H9 (cell line): Measurements from ENCODE around the gene EPC1. TPM values are rescaled to one million over a fixed set of nuclear protein-coding genes. Genes with fewer than 3 reads are reported as not detected.

Experiments used
- DNase-seq: peaks from one replicate; pipeline ENCODE4 v3.0.0-alpha.2; 2017
- H2AFZ ChIP-seq: one replicate; pipeline ENCODE4 v1.6.1; 2013; ENCODE audit warnings: mild to moderate bottlenecking, low read length, control low read depth, moderate library complexity
- H2AK5ac ChIP-seq: 2 replicates; pipeline ENCODE4 v1.6.1; 2013; ENCODE audit warnings: low read length, control low read depth, mixed read lengths; ENCODE audit not compliant: insufficient read length
- H2BK120ac ChIP-seq: one replicate; pipeline ENCODE4 v1.6.1; 2013; ENCODE audit warnings: low read depth, mild to moderate bottlenecking, low read length, control low read depth, inconsistent platforms; ENCODE audit not compliant: poor library complexity, severe bottlenecking
- H2BK12ac ChIP-seq: 2 replicates; pipeline ENCODE4 v1.6.1; 2013; ENCODE audit warnings: low read length, control low read depth, mixed read lengths, low read depth; ENCODE audit not compliant: insufficient read length
- H2BK15ac ChIP-seq: 2 replicates; pipeline ENCODE4 v1.6.1; 2013; ENCODE audit warnings: low read depth, low read length, control low read depth
- H2BK20ac ChIP-seq: one replicate; pipeline ENCODE4 v1.6.1; 2013; ENCODE audit warnings: low read depth, mild to moderate bottlenecking, low read length, control low read depth, inconsistent platforms; ENCODE audit not compliant: poor library complexity, severe bottlenecking
- H2BK5ac ChIP-seq: 2 replicates; pipeline ENCODE4 v1.6.1; 2013; ENCODE audit warnings: low read length, control low read depth, mixed read lengths; ENCODE audit not compliant: insufficient read length
- H3K14ac ChIP-seq: 2 replicates; pipeline ENCODE4 v1.6.1; 2013; ENCODE audit warnings: low read length, control low read depth; ENCODE audit not compliant: insufficient read depth
- H3K18ac ChIP-seq: 2 replicates; pipeline ENCODE4 v1.6.1; 2013; ENCODE audit warnings: low read depth, mild to moderate bottlenecking, mixed read lengths, low read length, control low read depth; ENCODE audit not compliant: insufficient read length
- H3K23ac ChIP-seq: 2 replicates; pipeline ENCODE4 v1.6.1; 2013; ENCODE audit warnings: low read length, control low read depth, mixed read lengths, low read depth; ENCODE audit not compliant: insufficient read length
- H3K23me2 ChIP-seq: 2 replicates; pipeline ENCODE4 v1.6.1; 2013; ENCODE audit warnings: low read depth, mild to moderate bottlenecking, mixed read lengths, low read length, control low read depth; ENCODE audit not compliant: insufficient read length, poor library complexity, severe bottlenecking
- H3K27ac ChIP-seq: 2 replicates; pipeline ENCODE4 v1.5.1; 2013; ENCODE audit warnings: low read length, control low read depth, mixed read lengths, low read depth; ENCODE audit not compliant: insufficient read length
- H3K27me3 ChIP-seq: 2 replicates; pipeline ENCODE4 v1.6.1; 2013; ENCODE audit warnings: low read length, control low read depth, inconsistent platforms; ENCODE audit not compliant: insufficient read depth
- H3K4ac ChIP-seq: 2 replicates; pipeline ENCODE4 v1.6.1; 2013; ENCODE audit warnings: low read depth, mild to moderate bottlenecking, control low read depth, inconsistent platforms, low read length, moderate library complexity
- H3K4me1 ChIP-seq: 2 replicates; pipeline ENCODE4 v1.6.1; 2013; ENCODE audit warnings: low read length, control low read depth, inconsistent platforms; ENCODE audit not compliant: insufficient read depth
- H3K4me2 ChIP-seq: 2 replicates; pipeline ENCODE4 v1.6.1; 2013; ENCODE audit warnings: low read length, control low read depth, mixed read lengths; ENCODE audit not compliant: insufficient read length, insufficient read depth
- H3K56ac ChIP-seq: 2 replicates; pipeline ENCODE4 v1.6.1; 2013; ENCODE audit warnings: low read depth, mild to moderate bottlenecking, mixed read lengths, low read length, control low read depth; ENCODE audit not compliant: insufficient read length
- H3K79me1 ChIP-seq: 2 replicates; pipeline ENCODE4 v1.6.1; 2013; ENCODE audit warnings: low read depth, mild to moderate bottlenecking, moderate library complexity, low read length, control low read depth, inconsistent platforms; ENCODE audit not compliant: insufficient read depth, poor library complexity, severe bottlenecking
- H3K79me2 ChIP-seq: 2 replicates; pipeline ENCODE4 v1.6.1; 2013; ENCODE audit warnings: low read length, control low read depth, inconsistent platforms; ENCODE audit not compliant: insufficient read depth
- H3K9ac ChIP-seq: 2 replicates; pipeline ENCODE4 v1.6.1; 2013; ENCODE audit warnings: low read length, control low read depth, mixed read lengths; ENCODE audit not compliant: insufficient read length; ENCODE audit errors: extremely low read depth
- H3K9me3 ChIP-seq: one replicate; pipeline ENCODE4 v1.6.1; 2013; ENCODE audit warnings: low read depth, low read length, inconsistent platforms; ENCODE audit not compliant: control insufficient read depth
- H3T11ph ChIP-seq: one replicate; pipeline ENCODE4 v1.6.1; 2013; ENCODE audit warnings: mild to moderate bottlenecking, low read length, control low read depth, inconsistent platforms
- H4K20me1 ChIP-seq: one replicate; pipeline ENCODE4 v1.6.1; 2013; ENCODE audit not compliant: control insufficient read depth, insufficient read length, insufficient read depth
- H4K5ac ChIP-seq: 2 replicates; pipeline ENCODE4 v1.6.1; 2013; ENCODE audit warnings: low read depth, mild to moderate bottlenecking, mixed read lengths, low read length, control low read depth; ENCODE audit not compliant: insufficient read length
- H4K8ac ChIP-seq: replicated peaks from 2 replicates; pipeline ENCODE4 v1.6.1; 2013; ENCODE audit warnings: low read length, control low read depth, mixed read lengths, low read depth; ENCODE audit not compliant: insufficient read length
- H4K91ac ChIP-seq: 2 replicates; pipeline ENCODE4 v1.6.1; 2013; ENCODE audit warnings: low read depth, mild to moderate bottlenecking, moderate library complexity, mixed read lengths, low read length, control low read depth; ENCODE audit not compliant: insufficient read length
- H3K27ac Mint-ChIP-seq, 3 experiments: 2 replicates in 2 of 3; 3 replicates in 1 of 3; pipeline ENCODE4 v1.8.0; 2020 to 2021; ENCODE audit warnings: mixed read lengths in 3 of 3, mild to moderate bottlenecking in 1 of 3, moderate library complexity in 1 of 3
- H3K27me3 Mint-ChIP-seq: 2 replicates; pipeline ENCODE4 v1.8.0; 2021; ENCODE audit warnings: low read depth, mild to moderate bottlenecking, moderate library complexity, mixed read lengths
- H3K36me3 Mint-ChIP-seq, 3 experiments: 2 replicates in 2 of 3; 3 replicates in 1 of 3; pipeline ENCODE4 v1.8.0; 2020 to 2021; ENCODE audit warnings: low read depth in 3 of 3, mixed read lengths in 3 of 3; ENCODE audit not compliant: insufficient read depth in 1 of 3
- H3K4me1 Mint-ChIP-seq, 2 experiments: 2 replicates each; pipeline ENCODE4 v1.8.0; 2020; ENCODE audit warnings: mixed read lengths in 2 of 2
- H3K4me3 Mint-ChIP-seq, 2 experiments: 2 replicates in 1 of 2; 3 replicates in 1 of 2; pipeline ENCODE4 v1.8.0; 2020 to 2021; ENCODE audit warnings: mild to moderate bottlenecking in 2 of 2, mixed read lengths in 2 of 2, moderate library complexity in 1 of 2
- H3K9me3 Mint-ChIP-seq, 2 experiments: 2 replicates in 1 of 2; 3 replicates in 1 of 2; pipeline ENCODE4 v1.8.0; 2020; ENCODE audit warnings: mild to moderate bottlenecking in 2 of 2, mixed read lengths in 2 of 2, moderate library complexity in 1 of 2
- CTCF ChIP-seq: fragments of 200-600 bp; sonication (generic); conservative IDR thresholded peaks from 3 replicates; pipeline ENCODE4 v1.8.0; 2021; ENCODE audit warnings: antibody characterized with exemption, mild to moderate bottlenecking
- WGBS: extraction: QIAGEN DNeasy Blood & Tissue Kit; methylation state at CpG from one replicate; pipeline ENCODE4 v1.1.7; 2013; ENCODE audit warnings: missing lambda C conversion rate, low lambda C conversion rate, mixed read lengths; ENCODE audit not compliant: insufficient read length; ENCODE audit errors: extremely low coverage; 5-methylcytosine and 5-hydroxymethylcytosine counted together
- total RNA-seq: library from RNA; stranded (reverse); gene quantifications from 2 replicates; pipeline ENCODE4 v1.2.1, GENCODE V29; 2021

Gene EPC1
- total RNA-seq, 1 experiment from 2014 or later = 32.5 TPM

GRCh38 chr10:32268788-32269187 lies 78.2 kb downstream of the EPC1 start:
- Histone ChIP-seq H3K4me2 (no peak overlapping the region), H3K14ac (no peak overlapping the region), H3K23me2 (no peaks in the 10 kb centered on the region), H2BK120ac (no peak overlapping the region), H3K23ac (no peak overlapping the region), H4K20me1 (no peaks in the 10 kb centered on the region), H3K18ac (no peak overlapping the region), H3K27ac (no peak overlapping the region), H2BK12ac (no peak overlapping the region), H4K8ac (no peak overlapping the region), H4K91ac (no peak overlapping the region), H2AFZ (no peak overlapping the region), H3K9ac (no peak overlapping the region), H3K79me1 (no peaks in the 10 kb centered on the region), H2AK5ac (no peak overlapping the region), H3K56ac (no peak overlapping the region), H3K9me3 (no peaks in the 10 kb centered on the region), H3T11ph (no peak overlapping the region), H3K4me1 (no peaks in the 10 kb centered on the region; the same call in 1 of the 2 replicates), H3K79me2 (no peaks in the 10 kb centered on the region), H2BK15ac (no peak overlapping the region), H3K27me3 (peaks cover 4% of the 10 kb centered on the region; the same call in 1 of the 2 replicates), H4K5ac (no peak overlapping the region), H2BK5ac (no peak overlapping the region), H2BK20ac (no peak overlapping the region), H3K4ac (no peak overlapping the region)
- no peak for TF ChIP-seq CTCF
- H3K36me3 Mint-ChIP-seq = peaks cover 13 to 56% (median 49%) of the 10 kb centered on the region in 3 experiments; a peak in 6 of 7 replicates
- DNase-seq = no peak
- H3K27me3 Mint-ChIP-seq = no peaks in the 10 kb centered on the region
- peaks cover 35 to 38% of the 10 kb centered on the region in 2 experiments for H3K4me1 Mint-ChIP-seq
- 0 out of 7 replicates have a peak overlapping the region, but pooled peaks of 1 of the 3 experiments have one; percentile 50 for H3K27ac Mint-ChIP-seq
- H3K9me3 Mint-ChIP-seq = no peaks in the 10 kb centered on the region
- no CpG with 5 or more reads among the region's 4 CpGs for WGBS
- no peak overlapping the region for H3K4me3 Mint-ChIP-seq
